NCI-H460 (cell line): Measurements from ENCODE around the gene WBP1L. TPM values are rescaled to one million over a fixed set of nuclear protein-coding genes. Genes with fewer than 3 reads are reported as not detected.
A peak's percentile ranks its signal among the peaks of the same experiment; 100 is the strongest.
"Not testable (repeated sequence)": the region's sequence is repeated elsewhere in the genome, so short reads cannot be mapped to it uniquely, and the experiment has no call there.

ENCODE experiments used
- DNase-seq: peaks from one replicate; pipeline ENCODE4 v3.0.0-alpha.2; 2016; ENCODE audit warnings: low read depth; ENCODE audit errors: extremely low read depth
- polyA plus RNA-seq: library from polyadenylated mRNA; depleted of rRNA; stranded (reverse); fragments of >200 nt; gene quantifications from 2 replicates; pipeline ENCODE4 v1.2.3, GENCODE V29; 2014; cell fraction: nucleus; rRNA removed
- total RNA-seq: library from RNA; depleted of rRNA; stranded (reverse); fragments of >200 nt; shearing (Covaris generic); gene quantifications from 2 replicates; pipeline ENCODE4 v1.2.3, GENCODE V29; 2014; rRNA removed

The WBP1L gene
- 10.8 and 12.8 TPM in 2 replicates for total RNA-seq
- 3.4 and 5.3 TPM in 2 replicates for polyA plus RNA-seq

DNA sequence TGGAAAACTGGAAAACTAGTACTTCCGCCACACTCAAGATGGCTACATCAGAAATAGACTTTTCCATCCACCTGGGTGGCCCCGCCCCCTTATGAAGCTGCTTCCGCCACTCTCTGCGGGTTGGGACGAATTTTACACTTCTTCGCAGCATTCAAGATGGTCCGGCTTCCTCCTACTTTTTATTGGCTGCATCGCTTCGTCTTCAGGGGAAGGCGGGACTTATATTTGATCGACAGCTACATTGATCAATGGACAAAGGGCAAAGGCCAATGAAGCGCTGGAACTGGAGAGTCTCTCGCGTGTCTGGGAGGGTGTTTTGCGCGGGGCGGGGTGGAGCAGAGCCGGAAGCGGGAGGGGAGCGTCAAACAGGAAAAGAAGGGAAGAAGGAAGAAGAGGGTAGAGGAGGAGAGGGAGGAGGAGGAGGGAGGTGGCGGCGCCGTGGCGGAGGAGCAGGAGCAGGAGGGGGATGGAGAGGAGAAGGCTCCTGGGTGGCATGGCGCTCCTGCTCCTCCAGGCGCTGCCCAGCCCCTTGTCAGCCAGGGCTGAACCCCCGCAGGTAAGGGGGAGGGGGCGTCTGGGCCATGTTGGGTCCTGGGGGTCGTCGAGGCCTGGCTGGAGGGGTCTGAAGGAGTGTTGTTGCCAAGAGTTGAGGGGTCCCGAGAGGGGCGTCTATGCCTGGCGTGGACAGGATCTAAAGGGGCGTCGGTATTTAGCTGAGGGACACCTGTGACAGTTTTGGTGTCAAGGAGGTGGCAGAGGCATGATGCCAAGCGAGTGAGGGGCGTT lies at the start of gene WBP1L:
WBP1L (plus strand) TSS at position 361 of the 786 bp plus-strand sequence; CDS start at position 467, 106 bp downstream.
- DNase-seq: peak; percentile 100

DNA sequence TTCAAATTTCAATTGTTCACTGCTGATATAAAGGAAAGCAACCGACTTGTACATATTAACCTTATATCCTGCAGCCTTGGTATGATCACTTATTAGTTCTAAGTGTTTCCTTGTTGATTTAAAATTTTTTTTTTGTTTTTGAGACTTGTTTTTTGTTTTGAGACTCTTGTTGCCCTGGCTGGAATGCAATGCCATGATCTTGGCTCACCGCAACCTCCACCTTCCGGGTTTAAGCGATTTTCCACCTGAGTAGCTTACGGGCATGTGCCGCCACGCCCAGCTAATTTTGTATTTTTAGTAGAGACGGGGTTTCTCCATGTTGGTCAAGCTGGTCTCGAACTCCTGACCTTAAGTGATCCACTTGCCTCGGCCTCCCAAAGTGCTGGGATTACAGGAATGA lies 48.3 kb upstream of the WBP1L start:
- not testable (repeated sequence) for DNase-seq

DNA sequence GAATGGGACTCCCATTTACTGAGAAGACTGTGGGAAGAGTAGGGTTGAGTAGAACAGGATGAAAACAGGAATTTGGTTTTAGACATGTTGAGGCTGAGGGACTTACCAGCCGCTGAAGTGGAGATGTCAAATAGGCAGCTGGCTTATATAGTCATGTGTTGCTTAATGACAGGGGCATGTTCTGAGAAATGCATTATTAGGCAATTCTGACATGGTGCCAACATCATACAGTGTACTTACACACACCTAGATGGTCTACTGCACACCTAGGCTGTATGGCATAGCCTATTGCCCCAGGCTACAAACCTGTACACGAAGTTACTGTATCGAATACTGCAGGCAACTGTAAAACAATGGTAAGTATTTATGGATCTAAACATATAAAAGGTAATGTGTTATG lies 47.0 kb upstream of the WBP1L start:
- no peak for DNase-seq

DNA sequence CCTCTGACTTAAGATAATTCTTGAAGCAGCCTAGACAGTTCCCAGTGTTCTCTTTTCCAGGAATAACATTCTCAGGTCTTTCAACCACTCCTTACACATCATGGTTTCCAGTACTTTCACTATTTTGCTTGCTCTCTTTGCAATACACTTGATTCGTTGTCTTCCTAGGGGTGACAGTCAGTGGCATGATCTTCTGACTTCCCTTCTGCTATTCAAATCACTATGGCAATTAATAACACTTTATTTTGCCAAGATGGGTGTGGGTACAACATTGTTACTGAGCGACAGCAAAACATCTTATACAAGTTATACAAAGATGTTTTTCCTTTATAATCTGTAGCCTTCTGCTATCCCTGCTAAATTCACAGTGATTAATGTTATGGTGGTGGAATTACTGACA lies 44.9 kb upstream of the WBP1L start:
- no peak for DNase-seq

DNA sequence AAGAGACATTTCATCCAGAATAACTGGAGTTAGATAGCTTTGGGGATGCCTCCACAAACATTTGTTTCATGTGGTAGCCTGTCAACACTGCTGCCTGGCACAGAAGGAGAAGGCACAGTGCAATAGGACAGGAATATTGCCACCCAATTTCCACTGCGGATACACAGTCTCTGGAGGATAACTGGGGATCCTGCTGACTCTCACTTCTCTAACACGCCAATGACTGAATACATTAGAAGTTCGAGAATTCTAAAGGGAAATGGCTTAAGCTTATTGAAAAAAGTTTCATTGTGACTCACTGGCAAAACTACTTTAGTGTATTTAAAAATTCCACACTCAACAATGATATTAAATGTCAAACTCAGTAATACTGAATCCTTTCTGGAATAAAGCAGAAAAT lies 42.5 kb upstream of the WBP1L start:
- DNase-seq: no peak

DNA sequence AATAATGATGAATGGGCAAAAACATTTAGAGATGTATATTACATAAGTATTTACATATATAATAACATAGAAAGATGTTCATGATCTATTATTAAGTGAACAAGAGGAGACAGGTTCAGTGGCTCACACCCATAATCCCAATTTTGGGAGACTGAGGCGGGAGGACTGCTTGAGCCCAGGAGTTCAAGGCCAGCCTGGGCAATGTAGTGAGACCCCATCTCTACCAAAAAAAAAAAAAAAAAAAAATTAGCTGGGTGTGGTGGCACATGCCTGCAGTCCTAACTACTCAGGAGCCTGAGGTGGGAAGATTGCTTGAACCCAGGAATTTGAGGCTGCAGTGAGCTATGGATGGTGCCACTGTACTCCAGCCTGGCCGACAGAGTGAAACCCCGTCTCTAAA lies 42.0 kb upstream of the WBP1L start:
- DNase-seq: no peak

DNA sequence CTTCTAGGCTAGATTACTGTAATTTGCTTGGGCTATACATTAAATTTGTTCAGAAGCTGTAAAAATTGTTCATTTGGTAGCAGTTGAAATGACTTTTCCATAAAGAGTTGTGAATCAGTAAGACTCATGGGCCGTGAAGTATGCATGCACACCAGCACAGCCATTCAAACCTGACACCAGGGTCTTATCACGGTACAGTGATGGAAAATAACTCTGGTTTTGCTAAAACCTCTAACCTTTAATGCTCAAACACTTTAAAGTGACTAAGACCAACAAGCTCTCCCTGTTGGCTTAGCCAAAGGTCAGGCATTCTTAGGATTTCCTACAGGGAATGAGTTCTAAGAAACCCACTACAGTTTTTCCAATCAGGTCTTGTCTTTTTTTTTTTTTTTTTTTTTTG lies 41.0 kb upstream of the WBP1L start:
- no peak for DNase-seq

DNA sequence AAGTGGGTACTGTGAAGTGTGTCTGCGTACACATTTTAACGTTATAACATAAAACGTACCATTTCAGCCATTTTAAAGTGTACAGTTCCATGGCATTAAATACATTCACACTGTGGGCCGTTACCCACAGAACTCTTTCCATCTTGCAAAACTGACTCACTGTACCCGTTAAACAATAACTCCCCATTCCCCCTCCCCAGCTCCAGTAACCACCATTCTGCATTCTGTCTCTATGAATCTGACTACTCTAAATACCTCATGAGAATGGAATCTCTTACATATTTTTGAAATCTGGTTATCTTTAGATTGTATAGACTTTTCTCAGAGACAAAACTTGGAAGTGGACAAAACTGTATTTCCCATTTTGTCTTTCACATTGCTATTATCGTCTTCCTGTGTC lies 38.8 kb upstream of the WBP1L start:
- DNase-seq: no peak

DNA sequence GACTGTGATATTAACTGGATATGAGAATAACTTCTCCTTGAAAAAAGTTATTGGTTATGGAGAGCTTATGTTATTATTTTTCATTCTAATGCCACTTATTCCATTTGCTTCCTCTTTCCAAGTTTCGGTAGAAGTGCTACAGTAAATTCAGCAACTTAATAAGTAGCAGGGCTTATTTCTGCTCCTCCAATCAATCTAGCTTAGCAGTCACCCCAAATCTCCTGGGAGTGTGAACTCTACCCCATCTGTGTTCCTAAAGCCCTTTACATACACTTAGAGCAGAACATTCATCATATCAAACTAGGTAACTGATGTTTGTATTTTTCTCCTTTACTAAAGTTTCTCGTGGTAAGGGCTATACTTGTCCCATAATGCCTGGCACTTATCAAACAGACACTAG lies 38.2 kb upstream of the WBP1L start:
- no peak for DNase-seq

DNA sequence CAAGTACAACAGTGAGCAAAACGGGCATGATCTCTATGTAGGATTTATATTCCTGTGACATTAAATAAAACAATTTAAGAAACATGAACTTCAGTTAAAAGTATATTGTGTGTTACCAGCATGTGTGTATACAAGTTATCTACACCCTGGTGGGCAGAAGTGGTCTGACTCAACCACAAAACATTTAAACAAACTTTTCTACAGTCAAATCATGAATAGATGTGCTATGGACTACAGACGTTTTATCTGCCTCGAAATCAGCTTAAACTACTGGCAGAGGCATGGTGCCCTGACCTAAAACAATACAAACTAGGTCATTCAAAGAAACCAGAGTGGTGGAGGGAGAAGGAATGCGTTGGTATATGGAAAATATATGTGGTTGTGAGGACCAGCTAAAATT lies 33.1 kb upstream of the WBP1L start:
- DNase-seq: no peak

DNA sequence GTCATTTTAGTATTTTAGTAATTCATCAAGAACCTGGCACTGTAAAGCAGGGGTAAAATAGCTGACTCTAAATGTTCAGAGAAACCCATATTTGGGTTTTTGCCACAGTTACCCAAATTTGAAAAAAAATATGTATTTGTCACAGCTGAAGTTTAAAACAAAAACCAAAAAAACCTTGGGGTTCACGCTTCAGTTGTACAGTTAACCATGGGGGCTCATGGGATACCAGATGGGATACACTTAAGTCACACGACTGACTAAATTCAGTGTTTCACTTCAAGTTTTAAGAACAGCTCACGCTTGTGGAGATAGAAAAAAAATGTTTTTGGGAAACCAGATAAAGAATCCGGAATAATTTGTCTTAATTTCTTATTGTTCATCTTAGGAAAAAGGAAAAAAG lies 31.7 kb upstream of the WBP1L start:
- no peak for DNase-seq

DNA sequence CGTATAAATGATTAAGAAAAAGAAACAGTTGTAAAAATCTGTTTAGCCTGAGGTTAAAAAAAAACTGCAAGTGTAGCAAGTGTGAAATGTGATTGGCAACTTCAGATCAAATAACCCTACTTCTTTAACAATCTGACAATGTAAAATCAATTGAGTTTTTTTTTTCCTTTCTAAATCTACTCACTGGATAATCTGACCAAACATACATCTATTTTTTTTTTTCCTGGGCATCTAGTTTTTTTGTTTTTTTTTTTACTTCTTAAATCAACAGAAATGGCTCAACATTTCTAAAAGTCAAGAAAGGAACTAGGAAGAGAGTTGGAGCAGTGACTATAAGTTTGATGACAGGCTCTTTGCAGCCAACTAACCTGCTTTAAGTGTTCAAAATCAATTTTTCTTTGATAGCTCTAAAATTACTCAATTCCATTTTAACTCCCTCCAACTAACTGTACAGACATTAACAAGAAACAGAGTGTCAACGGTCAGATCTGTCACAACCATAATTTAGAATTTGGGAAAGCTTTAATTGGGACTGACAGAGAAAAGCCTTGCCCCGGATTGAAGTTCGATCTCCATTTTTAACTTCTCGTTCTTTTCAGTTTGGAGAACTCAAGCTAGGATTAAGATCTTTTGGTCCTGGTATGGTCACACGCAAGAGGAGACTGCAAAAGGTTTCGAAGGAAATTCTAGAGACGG lies 30.8 kb upstream of the WBP1L start:
- no peak for DNase-seq

DNA sequence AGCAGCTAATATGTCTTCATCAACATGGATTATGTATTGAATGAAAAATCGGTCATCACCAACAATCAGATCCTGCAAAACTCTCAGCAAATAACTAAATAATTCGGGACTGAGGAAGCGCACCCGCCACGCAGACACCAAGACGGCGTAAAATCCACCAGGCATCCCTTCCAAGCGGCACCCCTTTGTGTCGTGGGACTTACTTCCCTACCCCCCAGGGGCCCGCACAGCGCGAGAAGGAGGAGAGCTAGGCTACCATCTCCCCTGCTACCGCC lies 30.3 kb upstream of the WBP1L start:
- no peak for DNase-seq

DNA sequence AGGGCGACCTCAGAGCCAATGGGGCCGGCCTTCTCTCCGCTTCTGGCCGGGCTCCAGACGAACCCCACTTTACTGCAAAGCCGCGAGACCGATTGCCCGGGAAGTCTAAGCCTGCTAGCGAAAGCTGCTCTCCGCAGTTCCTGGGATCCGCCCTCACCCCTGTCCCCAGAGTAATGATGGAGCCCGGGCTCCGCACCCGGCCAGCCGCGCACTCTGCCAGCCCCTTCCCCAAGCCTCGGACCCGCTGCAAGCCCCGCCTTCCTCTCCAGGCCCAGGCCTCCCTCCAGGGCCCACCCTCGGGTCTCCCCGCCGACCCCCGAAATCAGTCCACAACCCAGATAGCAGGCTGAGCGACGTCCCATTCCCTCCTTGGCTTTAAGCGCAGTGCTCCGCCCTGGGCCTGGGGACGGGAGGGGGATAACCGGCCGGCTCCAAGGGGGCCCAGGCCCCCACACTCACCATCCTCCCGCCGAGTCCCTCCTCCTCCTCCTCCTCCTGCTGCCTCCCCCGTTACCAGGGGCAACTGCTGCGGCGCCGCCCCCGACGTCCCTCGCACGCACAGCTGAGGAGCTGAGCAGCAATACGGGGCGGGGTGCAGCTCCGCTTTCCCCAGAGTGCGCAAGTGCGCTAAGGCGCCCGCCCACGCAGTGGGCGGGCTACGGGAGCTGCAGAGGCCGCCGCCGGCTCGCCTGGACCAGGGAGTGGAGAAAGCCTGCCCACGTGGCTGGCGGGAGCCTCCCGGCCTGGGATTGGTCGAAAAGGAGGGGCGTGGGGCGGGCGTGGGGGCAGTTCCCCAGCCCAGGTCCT lies 29.7 kb upstream of the WBP1L start, which contains the start of gene ARL3:
ARL3 (minus strand) TSS at position 584 of the 807 bp plus-strand sequence; CDS start at position 462, 122 bp downstream.
- DNase-seq: peak; percentile 96

DNA sequence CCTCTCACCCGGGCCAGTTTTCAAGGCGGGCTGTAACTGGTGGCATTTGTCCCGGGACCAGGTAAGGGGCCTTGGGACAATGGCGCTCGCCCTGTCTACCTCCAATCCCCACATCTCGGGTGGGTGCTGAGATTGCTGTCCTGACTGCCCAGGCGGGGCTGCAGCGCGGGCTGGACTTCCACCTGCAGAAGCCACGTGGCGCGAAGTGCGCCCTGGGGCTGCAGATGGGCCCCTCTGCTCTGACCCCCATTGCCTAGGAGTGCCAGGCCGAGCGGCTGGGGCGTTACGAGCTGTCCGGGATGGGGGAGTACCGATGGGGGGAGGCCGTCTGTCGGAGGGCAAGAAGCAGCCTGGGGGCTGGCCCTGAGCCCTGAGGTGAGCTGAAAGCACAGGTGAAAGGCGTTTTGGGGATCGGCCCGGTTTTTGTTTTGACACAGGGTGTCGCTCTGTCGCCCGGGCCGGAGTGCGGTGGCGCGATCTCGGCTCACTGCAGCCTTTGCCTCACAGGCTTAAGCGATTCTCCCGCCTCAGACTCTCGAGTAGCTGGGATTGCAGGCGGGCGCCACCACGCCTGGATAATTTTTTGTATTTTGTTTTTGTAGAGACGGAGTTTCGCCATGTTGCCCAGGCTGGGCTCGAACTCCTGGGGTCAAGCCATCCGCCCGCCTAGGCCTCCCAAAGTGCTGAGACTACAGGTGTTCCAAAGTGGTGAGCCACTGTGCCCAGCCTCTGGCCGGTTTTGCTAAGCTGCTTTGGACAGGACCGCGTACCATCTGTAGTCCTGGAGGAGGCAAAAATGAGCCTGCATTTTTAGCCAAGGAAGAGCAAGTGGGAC lies 28.9 kb upstream of the WBP1L start, which contains the start of gene SFXN2:
SFXN2 (plus strand) TSS at position 16 of the 835 bp plus-strand sequence. CDS start 12,001 bp downstream, outside the sequence.
- no peak for DNase-seq

DNA sequence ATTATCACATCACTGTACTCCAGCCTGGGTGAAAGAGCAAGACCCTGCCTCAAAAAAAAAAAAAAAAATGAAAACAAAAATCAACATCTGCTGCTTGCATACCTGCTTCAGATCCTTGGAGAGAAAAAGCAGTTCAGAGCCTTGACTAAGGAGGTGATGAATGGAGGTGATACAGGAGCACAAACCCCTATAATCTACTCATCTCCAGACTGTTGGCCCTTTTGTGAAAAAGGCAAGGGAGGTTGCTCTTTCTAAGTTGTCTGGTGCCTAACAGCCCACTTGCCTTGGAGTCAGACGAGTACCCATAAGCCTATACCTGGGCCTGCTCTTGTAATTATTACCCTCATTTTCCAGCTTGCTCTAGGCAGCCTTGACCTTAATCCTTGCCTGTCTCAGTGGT lies 27.9 kb upstream of the WBP1L start:
- no peak for DNase-seq

DNA sequence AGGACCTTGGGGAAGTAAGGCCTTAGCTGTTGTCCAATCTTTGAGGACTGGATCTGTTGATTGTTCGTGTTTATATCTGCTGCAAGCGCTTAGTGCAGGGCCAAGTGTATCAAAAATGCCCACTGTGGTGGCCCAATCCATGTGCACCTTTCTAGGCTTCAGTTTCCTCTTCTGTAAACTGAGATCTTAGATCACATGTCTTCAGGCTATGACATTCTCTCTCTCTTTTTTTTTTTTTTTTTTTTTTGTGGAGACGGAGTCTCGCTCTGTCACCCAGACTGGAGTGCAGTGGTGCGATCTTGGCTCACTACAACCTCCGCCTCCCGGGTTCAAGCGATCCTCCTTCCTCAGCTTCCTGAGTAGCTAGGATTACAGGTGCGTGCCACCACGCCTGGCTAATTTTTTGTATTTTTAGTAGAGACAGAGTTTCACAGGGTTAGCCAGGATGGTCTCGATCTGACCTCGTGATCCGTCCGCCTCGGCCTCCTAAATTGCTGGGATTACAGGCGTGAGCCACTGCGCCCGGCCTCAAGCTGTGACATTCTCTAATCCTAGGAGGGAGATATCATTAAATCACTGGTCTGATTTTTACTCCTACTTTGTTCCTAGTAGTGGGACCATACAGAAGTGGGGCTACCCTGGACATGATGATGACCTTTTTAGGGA lies 26.7 kb upstream of the WBP1L start:
- not testable (repeated sequence) for DNase-seq

DNA sequence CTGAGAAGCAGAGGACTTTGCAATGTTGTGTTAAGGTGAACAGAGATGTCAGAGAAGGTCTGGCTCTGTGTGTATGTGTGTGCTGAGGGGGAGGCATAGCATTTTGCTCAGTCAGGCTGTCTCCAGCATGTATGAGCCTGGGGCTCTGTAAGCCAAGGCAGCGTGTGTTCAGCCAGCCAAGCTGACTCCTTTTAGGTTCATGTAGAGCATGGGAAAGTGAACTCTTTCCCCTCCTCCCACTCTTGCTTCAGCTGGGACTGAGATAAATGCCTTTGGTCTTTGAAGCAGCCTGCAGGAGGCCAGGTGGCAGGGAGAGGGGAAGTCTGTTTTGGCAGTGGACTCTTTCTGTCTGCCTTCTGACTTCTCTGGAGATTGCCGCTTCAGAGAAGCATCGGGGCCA lies 25.5 kb upstream of the WBP1L start:
- DNase-seq: no peak

DNA sequence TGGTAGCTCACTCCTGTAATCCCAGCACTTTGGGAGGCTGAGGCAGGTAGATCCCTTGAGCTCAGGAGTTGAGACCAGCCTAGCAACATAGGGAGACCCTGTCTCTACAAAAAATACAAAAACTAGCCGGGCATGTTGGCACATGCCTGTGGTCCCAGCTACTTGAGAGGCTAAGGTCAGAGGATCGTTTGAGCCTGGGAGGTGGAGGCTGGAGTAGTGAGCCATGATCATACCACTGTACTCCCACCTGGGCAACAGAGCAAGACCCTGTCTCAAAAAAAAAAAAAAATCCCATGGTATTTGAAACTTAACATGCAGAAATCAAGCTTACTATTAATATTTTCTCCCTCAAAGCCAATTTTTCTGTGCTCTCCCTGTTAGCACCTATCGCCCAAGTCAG lies 23.4 kb upstream of the WBP1L start:
- no peak for DNase-seq

DNA sequence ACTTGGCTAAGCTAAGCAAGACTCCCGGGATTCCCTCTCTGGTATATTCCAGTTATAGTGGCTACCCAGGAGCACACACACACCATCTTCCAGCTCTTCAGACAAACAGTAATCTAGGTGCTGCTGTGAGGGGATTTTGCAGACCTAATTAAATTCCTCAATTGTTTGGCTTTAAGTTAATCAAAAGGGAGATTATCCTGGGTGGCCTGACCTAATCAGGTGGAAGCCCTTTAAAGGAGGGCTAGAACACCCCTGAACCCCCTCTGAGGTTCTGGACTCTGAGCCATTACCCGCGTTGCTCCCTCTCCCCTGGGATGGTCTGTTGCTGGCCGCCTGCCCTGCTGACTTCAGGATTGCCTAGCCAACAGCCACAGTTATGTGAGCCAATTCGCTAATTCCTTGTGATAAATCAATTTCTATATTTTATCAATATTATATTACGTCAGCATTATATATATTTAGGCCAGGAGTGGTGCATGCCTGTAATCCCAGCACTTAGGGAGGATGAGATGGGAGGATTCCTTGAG lies 22.9 kb upstream of the WBP1L start:
- no peak for DNase-seq
